Left renal pelvis (tissue), 4 donors: ENCODE results near the gene PUM2. TPM values are rescaled to one million over a fixed set of nuclear protein-coding genes. Genes with fewer than 3 reads are reported as not detected.
"Not testable (repeated sequence)": the region's sequence is repeated elsewhere in the genome, so short reads cannot be mapped to it uniquely, and the experiment has no call there.

Source experiments
- DNase-seq, 4 donors: peaks; one replicate each; pipeline ENCODE4 v3.0.0-alpha.2; 2013; ENCODE audit warnings: low read depth in 4 of 4, low spot score in 3 of 4
- polyA plus RNA-seq, 4 donors: library from polyadenylated mRNA; unstranded; fragments of 120-200 nt; gene quantifications; one replicate each; pipeline ENCODE4 v1.2.1, GENCODE V29; 2013; ENCODE audit not compliant: insufficient read length in 4 of 4

The PUM2 gene
- polyA plus RNA-seq, 4 donors: 79.2 to 126 (median 111) TPM

- no peak for DNase-seq
Observed at GRCh38 chr2:20371323-20372025, 20.8 kb upstream of the PUM2 start.

DNA sequence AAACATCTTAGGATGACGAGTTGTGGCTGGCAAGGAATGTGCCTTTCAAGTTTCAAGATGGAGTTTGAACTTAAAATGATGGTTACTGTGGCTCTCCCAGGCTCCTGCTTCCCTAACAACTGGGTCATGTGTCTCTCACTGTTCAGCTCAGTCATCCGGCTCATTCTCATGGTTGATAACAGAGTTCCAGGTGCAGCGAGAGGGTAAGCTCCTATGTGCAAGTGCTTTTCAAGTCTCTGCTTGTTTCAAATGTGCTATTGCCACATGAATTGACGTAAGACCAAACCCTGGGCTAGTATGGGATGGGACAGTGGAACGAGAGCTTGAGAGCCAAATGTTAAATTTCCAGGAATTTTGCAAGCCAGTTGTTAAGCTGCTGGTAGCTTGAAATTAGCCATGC lies 19.5 kb upstream of the PUM2 start:
- DNase-seq: no peak

GRCh38 chr2:20369366-20369765 lies 18.7 kb upstream of the PUM2 start:
- DNase-seq: no peak

- no peak for DNase-seq
Observed at GRCh38 chr2:20368706-20369105, 18.1 kb upstream of the PUM2 start.

GRCh38 chr2:20367929-20368328 lies 17.3 kb upstream of the PUM2 start:
- not testable (repeated sequence) for DNase-seq

DNA sequence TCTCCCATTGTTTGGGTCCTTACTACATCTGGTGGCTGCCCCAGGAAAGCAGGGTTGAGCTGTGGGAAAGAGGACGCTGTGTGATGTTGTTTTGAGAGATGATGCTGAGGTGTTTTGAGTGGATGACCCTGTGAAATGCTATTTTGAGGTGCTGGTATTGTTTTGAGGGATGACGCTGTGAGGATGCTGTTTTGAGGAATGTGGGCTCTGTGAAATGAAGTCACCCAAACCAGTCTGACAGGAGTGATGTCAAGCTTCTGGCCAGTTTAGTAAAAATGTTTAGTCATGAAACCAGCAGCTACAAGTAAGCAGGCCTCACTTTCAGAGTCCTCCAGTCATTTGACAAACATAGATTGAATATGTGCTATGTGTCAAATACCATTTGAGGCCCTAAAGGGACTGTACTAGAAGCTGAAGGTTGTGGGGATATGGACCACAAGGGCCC lies 16.1 kb upstream of the PUM2 start:
- no peak for DNase-seq

DNA sequence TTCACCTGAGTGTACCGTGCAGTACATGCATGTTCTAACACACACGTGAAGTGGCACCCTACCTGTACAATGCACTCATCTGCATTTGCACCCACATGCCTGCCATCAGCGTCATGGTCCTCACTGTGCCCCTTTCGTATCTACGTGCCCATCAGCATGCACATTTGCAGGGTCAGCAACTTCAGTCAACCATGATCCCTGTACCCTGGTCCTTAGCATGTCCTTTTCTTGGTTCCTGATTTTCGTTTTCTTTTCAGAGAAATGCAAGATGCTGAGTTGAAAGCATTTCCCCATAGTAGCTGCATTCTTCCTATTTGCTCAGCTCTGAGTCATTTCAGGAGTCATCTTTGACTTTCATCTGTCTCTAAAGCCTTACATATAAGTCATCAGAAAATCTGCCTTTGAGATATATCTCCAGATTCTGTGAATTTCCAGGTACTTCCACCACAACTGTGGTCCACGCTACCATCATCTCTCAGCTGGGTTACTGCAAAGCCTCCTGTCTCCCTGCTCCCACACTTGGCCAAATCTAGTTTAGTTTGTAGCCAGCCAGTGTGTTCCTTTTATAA lies 14.7 kb upstream of the PUM2 start:
- DNase-seq: no peak

GRCh38 chr2:20363578-20363977 lies 12.9 kb upstream of the PUM2 start:
- no peak for DNase-seq

GRCh38 chr2:20362701-20363435 lies 12.2 kb upstream of the PUM2 start:
- DNase-seq: no peak

- DNase-seq: no peak
Observed at GRCh38 chr2:20361893-20362292, 11.2 kb upstream of the PUM2 start.

DNA sequence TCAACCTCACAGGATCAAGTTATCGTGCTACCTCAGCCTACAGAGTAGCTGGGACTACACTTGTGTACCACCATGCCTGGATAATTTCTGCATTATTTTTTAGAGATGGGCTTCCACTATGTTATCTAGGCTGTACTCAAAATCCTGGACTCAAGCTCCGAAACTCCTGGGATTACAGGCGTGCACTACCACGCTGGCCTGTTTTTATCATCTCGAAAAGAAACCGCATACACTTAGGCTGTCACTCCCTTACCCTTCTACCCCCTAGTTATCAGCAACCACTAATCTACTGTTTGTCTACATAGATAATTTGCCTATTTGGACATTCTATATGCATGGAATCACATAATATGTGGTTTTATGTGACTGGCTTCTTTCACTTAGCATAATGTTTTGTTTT lies 8.5 kb upstream of the PUM2 start:
- DNase-seq: no peak

GRCh38 chr2:20357638-20358389 lies 7.2 kb upstream of the PUM2 start:
- no peak for DNase-seq

DNA sequence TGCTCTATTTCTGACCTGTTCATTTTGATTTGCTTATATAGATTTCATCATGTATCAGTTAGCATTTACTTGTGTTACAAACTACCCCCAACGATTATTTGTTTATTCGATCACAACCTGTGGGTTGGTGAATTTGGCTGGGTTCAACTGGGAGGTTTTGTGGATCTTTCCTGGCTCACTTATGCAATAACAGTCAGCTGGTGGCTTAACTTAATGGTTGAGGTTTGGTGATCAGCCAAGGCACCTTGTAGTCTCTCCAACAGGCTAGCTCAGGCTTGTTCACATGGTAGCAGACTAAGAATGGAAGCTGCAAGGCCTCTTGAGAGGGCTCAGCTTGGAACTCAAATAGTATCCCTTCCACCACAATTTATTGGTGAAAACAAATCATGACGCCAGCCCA lies 5.4 kb upstream of the PUM2 start:
- no peak for DNase-seq

DNA sequence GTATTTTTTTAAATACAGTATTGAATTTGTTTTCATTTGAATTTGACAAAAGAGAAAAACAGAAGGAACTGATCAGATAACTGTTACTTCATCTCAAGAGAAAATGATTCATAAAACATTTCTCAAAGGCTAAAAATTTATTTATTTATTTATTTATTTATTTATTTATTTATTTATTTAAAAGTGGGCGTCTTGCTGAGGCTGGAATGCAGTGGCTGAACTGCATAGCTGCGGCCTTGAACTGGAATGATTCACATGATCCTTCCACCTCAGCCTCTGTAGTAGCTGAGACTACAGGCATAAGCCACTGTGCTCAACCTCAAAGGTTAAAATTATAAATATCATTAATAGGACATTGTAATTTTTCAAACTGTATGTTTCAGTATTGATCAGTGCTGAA lies 4.5 kb upstream of the PUM2 start:
- no peak for DNase-seq

DNA sequence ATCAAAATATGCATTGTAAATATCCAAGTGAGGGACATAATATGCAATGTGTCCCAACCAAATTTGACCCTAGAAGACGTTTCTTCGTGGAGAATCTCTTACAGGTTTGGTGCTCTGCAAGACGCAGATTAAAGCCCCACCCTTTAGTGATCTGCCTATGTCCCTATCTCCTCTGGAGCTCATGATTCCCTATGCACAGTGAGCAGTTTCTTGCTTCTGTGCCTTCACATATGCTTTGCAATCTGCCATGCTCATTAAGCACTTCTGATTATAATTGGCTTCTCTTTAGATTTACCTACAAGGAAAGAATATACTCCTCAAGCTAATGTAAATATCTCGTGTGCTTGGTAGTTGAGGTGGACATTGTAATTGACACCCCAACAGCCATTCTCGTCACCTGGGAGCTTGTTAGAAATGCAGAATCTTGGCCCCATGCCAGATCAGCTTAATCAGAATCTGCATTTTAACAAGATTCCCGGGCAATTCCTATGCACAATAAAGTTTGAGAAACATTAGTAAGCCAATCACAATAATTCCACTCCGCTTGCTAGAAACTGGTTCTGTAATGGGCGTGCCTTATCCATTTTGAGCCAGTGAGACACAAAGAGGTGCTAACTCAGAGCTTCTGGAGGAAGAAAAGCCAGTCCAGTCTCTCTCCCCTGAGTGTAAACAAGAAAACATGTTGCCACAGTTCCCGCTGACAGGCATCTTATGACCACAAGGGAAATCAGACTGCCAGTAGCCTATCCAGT lies 2.8 kb upstream of the PUM2 start:
- DNase-seq: no peak

- no peak for DNase-seq
Observed at GRCh38 chr2:20352581-20353216, 2.1 kb upstream of the PUM2 start.

DNA sequence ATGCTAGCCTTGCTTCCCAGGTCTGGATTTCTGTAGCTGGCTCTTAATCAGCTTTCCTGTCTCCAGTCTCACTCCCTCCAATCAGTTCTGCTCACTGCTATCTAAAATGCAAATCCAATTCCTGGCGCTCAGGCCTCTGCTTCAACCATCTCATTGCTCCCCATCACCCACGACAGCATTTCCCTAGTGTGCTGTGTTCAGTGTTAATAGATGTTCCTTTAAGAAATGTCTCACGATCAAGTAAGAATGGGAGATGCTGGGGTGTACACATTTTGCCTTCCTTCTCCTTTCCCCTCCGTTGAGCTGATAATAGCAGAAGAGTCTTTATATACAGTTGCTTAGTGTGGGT lies 1.6 kb upstream of the PUM2 start:
- DNase-seq: no peak

DNA sequence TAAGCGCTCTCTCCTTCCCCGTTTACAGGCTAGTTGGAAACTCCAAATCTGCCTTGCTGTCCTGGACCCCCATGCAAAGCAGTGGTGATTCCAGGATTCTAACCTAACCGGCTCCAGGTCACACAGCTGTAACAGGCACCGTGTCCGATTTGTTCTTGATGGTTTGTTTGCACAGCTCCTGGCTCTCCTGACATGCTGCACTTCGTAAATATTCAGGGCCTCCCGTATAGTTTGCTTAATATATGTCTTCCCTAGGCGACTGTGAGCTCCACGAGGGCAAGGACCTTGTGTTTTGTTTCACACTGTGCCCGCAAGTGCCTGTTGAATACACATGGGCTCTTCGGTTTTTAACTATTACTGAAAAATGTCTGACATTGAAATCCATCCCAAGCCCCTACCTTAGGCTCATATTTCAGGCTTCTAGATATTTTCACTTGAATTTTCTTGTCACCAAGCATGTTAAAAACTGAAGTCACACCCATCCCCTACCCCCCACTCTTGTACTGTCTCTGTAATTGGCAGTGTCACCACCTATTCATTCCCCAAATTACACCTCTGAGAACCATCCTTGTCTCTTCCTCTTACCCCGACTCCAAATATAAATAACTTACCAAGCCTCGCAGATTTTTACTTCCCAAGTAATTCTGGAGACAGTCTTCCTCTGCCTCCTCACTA lies 1.0 kb upstream of the PUM2 start:
- no peak for DNase-seq

GRCh38 chr2:20350041-20350712 lies 467 bp downstream of the PUM2 start:
- peak in 1 of 4 donors; percentile 54 for DNase-seq
